Rectal smooth muscle tissue (tissue), 1 donor: Measurements from ENCODE around the gene SCFD1.
"Not testable (repeated sequence)": the region's sequence is repeated elsewhere in the genome, so short reads cannot be mapped to it uniquely, and the experiment has no call there.

Experiments used
- H3K27ac ChIP-seq: one replicate; pipeline ENCODE4 v1.7.0; 2013; ENCODE audit warnings: low read depth, low read length, inconsistent platforms
- H3K27me3 ChIP-seq: one replicate; pipeline ENCODE4 v1.7.0; 2013; ENCODE audit warnings: low read length; ENCODE audit not compliant: control insufficient read depth, insufficient read depth
- H3K36me3 ChIP-seq: one replicate; pipeline ENCODE4 v1.7.0; 2013; ENCODE audit warnings: low read length; ENCODE audit not compliant: control insufficient read depth, insufficient read depth
- H3K4me1 ChIP-seq: one replicate; pipeline ENCODE4 v1.7.0; 2013; ENCODE audit warnings: low read length; ENCODE audit not compliant: control insufficient read depth, insufficient read depth
- H3K4me3 ChIP-seq: one replicate; pipeline ENCODE4 v1.7.0; 2013; ENCODE audit warnings: low read length
- H3K9ac ChIP-seq: one replicate; pipeline ENCODE4 v1.7.0; 2013; ENCODE audit warnings: low read length

SCFD1 gene

GRCh38 chr14:30587141-30587540 lies 35.0 kb upstream of the SCFD1 start:
- no peak overlapping the region for H3K9ac ChIP-seq
- no peaks in the 10 kb centered on the region for H3K4me1 ChIP-seq
- no peak overlapping the region for H3K27ac ChIP-seq
- no peaks in the 10 kb centered on the region for H3K36me3 ChIP-seq
- H3K27me3 ChIP-seq: no peaks in the 10 kb centered on the region
- no peak overlapping the region for H3K4me3 ChIP-seq

- Histone ChIP-seq H3K27me3 (no peaks in the 10 kb centered on the region), H3K36me3 (no peaks in the 10 kb centered on the region), H3K4me3 (no peak overlapping the region), H3K9ac (no peak overlapping the region), H3K27ac (no peak overlapping the region), H3K4me1 (no peaks in the 10 kb centered on the region)
Measured at GRCh38 chr14:30588873-30589272, 33.2 kb upstream of the SCFD1 start.

- Histone ChIP-seq H3K9ac (no peak overlapping the region), H3K4me1 (no peaks in the 10 kb centered on the region), H3K27ac (no peak overlapping the region), H3K4me3 (no peak overlapping the region), H3K36me3 (peaks cover 6% of the 10 kb centered on the region), H3K27me3 (no peaks in the 10 kb centered on the region)
Measured at GRCh38 chr14:30596935-30597334, 25.2 kb upstream of the SCFD1 start.

GRCh38 chr14:30597504-30597903 lies 24.6 kb upstream of the SCFD1 start:
- Histone ChIP-seq H3K36me3 (peaks cover 7% of the 10 kb centered on the region), H3K27me3 (no peaks in the 10 kb centered on the region), H3K9ac (no peak overlapping the region), H3K27ac (no peak overlapping the region), H3K4me1 (no peaks in the 10 kb centered on the region), H3K4me3 (no peak overlapping the region)

- no peak overlapping the region for H3K27ac ChIP-seq
Measured at GRCh38 chr14:30600922-30601918, 20.9 kb upstream of the SCFD1 start.

GRCh38 chr14:30603402-30603801 lies 18.7 kb upstream of the SCFD1 start:
- no peaks in the 10 kb centered on the region for H3K4me1 ChIP-seq
- no peak overlapping the region for H3K4me3 ChIP-seq
- no peak overlapping the region for H3K27ac ChIP-seq
- H3K36me3 ChIP-seq: peaks cover 13% of the 10 kb centered on the region
- no peak overlapping the region for H3K9ac ChIP-seq
- no peaks in the 10 kb centered on the region for H3K27me3 ChIP-seq

More at GRCh38 chr14:30600922-30601918, 20.9 kb upstream of the SCFD1 start:
- H3K27me3 ChIP-seq: no peaks in the 10 kb centered on the region
- no peaks in the 10 kb centered on the region for H3K4me1 ChIP-seq
- peaks cover 13% of the 10 kb centered on the region for H3K36me3 ChIP-seq
- H3K4me3 ChIP-seq: no peak overlapping the region
- H3K9ac ChIP-seq: no peak overlapping the region

GRCh38 chr14:30604696-30605095 lies 17.4 kb upstream of the SCFD1 start:
- H3K36me3 ChIP-seq: peaks cover 13% of the 10 kb centered on the region
- H3K4me3 ChIP-seq, H3K27me3 ChIP-seq, H3K27ac ChIP-seq, H3K9ac ChIP-seq, H3K4me1 ChIP-seq: not testable (repeated sequence)

- Histone ChIP-seq H3K4me1 (peaks cover 2% of the 10 kb centered on the region), H3K4me3 (no peak overlapping the region), H3K27ac (no peak overlapping the region), H3K9ac (no peak overlapping the region), H3K36me3 (peaks cover 9% of the 10 kb centered on the region), H3K27me3 (no peaks in the 10 kb centered on the region)
Measured at GRCh38 chr14:30607156-30607780, 14.9 kb upstream of the SCFD1 start.

GRCh38 chr14:30608533-30609006 lies 13.5 kb upstream of the SCFD1 start:
- Histone ChIP-seq H3K27ac (no peak overlapping the region), H3K4me3 (no peak overlapping the region), H3K4me1 (peaks cover 2% of the 10 kb centered on the region), H3K9ac (no peak overlapping the region), H3K27me3 (no peaks in the 10 kb centered on the region), H3K36me3 (peaks cover 2% of the 10 kb centered on the region)

GRCh38 chr14:30610787-30611343 lies 11.3 kb upstream of the SCFD1 start:
- Histone ChIP-seq H3K9ac (no peak overlapping the region), H3K27ac (no peak overlapping the region), H3K36me3 (peaks cover 2% of the 10 kb centered on the region), H3K4me1 (peaks cover 2% of the 10 kb centered on the region), H3K4me3 (no peak overlapping the region), H3K27me3 (no peaks in the 10 kb centered on the region)

GRCh38 chr14:30614155-30614554 lies 8.0 kb upstream of the SCFD1 start:
- Histone ChIP-seq H3K27ac (no peak overlapping the region), H3K4me3 (no peak overlapping the region), H3K27me3 (no peaks in the 10 kb centered on the region), H3K9ac (no peak overlapping the region), H3K4me1 (peaks cover 2% of the 10 kb centered on the region), H3K36me3 (peaks cover 2% of the 10 kb centered on the region)

GRCh38 chr14:30620178-30620577 lies 1.9 kb upstream of the SCFD1 start:
- Histone ChIP-seq H3K9ac (no peak overlapping the region), H3K27ac (no peak overlapping the region), H3K27me3 (no peaks in the 10 kb centered on the region), H3K4me1 (peaks cover 2% of the 10 kb centered on the region), H3K36me3 (no peaks in the 10 kb centered on the region), H3K4me3 (no peak overlapping the region)
